NB4 (cell line): Measurements from ENCODE around the gene GPC5.

Experiments
- DNase-seq: peaks from one replicate; pipeline ENCODE4 v3.0.0; 2010; ENCODE audit warnings: low read depth
- H3K4me3 ChIP-seq: one replicate; pipeline ENCODE4 v1.5.1; 2011; ENCODE audit warnings: mild to moderate bottlenecking, low read depth, low read length, moderate library complexity
- CTCF ChIP-seq: IDR thresholded peaks from one replicate; pipeline ENCODE4 v1.5.1; 2012; ENCODE audit warnings: low read depth, low read length
- MAX ChIP-seq: IDR thresholded peaks from 2 replicates; pipeline ENCODE4 v1.6.1; 2011; ENCODE audit warnings: low read depth, low read length
- MYC ChIP-seq: IDR thresholded peaks from 2 replicates; pipeline ENCODE4 v1.6.1; 2011; ENCODE audit warnings: low read depth, low read length
- POLR2A ChIP-seq: IDR thresholded peaks from 2 replicates; pipeline ENCODE4 v1.6.1; 2011; ENCODE audit warnings: mild to moderate bottlenecking; ENCODE audit not compliant: insufficient read length; ENCODE audit errors: extremely low read depth

Gene GPC5

GRCh38 chr13:91643394-91643793 is 245.0 kb downstream of the GPC5 start:
- H3K4me3 ChIP-seq, result no peak overlapping the region
- TF ChIP-seq POLR2A (no peak), CTCF (no peak), MAX (no peak), MYC (no peak)
- no peak for DNase-seq

- H3K4me3 ChIP-seq, result no peak overlapping the region
- DNase-seq, result no peak
Measured at GRCh38 chr13:91644806-91645205, 246.4 kb downstream of the GPC5 start.

GRCh38 chr13:91647361-91647990 is 249.1 kb downstream of the GPC5 start:
- peak; percentile 34 for DNase-seq
- H3K4me3 ChIP-seq, result no peak overlapping the region
- TF ChIP-seq POLR2A, result no peak
- TF ChIP-seq CTCF, result peak; percentile 79

More at GRCh38 chr13:91644806-91645205, 246.4 kb downstream of the GPC5 start:
- no peak for TF ChIP-seq MAX
- no peak for TF ChIP-seq POLR2A
- TF ChIP-seq MYC, result no peak
- no peak for TF ChIP-seq CTCF

GRCh38 chr13:91648012-91648411 is 249.6 kb downstream of the GPC5 start:
- DNase-seq, result no peak
- H3K4me3 ChIP-seq, result no peak overlapping the region
- no peak for TF ChIP-seq CTCF
- no peak for TF ChIP-seq POLR2A
- TF ChIP-seq MAX, result no peak

- no peak overlapping the region for H3K4me3 ChIP-seq
- no peak for DNase-seq
- no peak for TF ChIP-seq POLR2A
- TF ChIP-seq CTCF, result no peak
- no peak for TF ChIP-seq MAX
- TF ChIP-seq MYC, result no peak
Measured at GRCh38 chr13:91649456-91649855, 251.0 kb downstream of the GPC5 start.
